ENCODE results near the gene SERPINH1. TPM values are rescaled to one million over a fixed set of nuclear protein-coding genes. Genes with fewer than 3 reads are reported as not detected.
"Not testable (repeated sequence)": the region's sequence is repeated elsewhere in the genome, so short reads cannot be mapped to it uniquely, and the experiment has no call there.

SERPINH1 gene
- total RNA-seq, 1 donor from 2014 or later, result 191 TPM

GRCh38 chr11:75582895-75583717, 21.1 kb downstream of the SERPINH1 start:
- DNase-seq (ENCODE audit: low read depth, low spot score), result peak; percentile 67
- Mint-ChIP-seq H3K4me1 (peaks cover 27% of the 10 kb centered on the region), H3K27me3 (ENCODE audit: low read depth) (no peaks in the 10 kb centered on the region), H3K36me3 (ENCODE audit: low read depth) (no peaks in the 10 kb centered on the region), H3K27ac (ENCODE audit: unreplicated experiment) (peak overlapping the region; percentile 90), H3K9me3 (no peaks in the 10 kb centered on the region), H3K4me3 (peak overlapping the region; percentile 88)
- peak; percentile 51 for TF ChIP-seq CTCF (conservative IDR thresholded peaks at IDR 0.05)

DNA sequence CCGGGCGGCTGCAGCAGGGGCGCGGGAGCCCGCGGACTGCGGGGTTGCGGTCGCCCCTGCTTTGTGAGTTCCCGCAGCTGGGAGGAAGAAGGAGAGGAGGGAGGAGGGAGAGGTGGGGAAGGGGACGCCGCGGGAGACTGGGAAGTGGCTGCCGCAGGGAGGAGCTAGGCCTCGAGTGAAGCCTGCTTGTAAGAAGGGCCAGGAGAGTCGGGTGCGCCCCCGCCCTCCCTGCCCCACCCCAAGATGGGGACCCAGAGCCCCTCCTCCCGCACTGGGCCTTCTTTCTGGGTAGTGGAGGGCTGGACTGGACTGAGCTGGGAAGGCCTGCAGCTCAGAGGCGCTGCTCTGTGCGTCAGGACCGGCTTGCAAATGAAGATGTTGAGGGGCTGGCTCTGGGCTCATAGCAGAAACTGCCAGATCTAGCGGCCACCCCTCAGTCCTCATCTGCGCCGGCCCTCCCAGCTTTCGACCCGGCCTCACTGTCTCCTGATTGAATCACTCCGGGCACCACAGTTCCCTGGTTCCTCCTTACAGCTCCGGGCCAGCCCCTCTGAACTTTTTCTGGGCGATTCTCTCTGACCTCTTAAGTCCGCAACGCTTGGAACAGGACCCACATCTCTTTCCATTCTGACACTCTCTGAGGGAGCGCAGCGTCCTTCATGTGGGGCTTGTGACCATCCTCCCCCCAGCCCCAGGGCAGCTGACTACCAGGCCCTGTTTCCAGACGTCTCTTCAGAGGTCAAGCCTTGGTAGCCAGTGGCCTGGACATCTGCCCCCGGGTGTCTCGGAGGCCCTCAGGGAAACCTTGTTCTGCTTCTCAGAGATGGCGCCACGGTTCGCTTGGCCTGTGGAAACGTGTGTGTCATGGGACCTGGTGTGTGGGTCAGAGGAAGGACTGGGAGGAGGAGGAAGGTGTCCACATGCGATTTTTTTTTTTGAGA, 21.9 kb downstream of the SERPINH1 start:
- H3K27me3 Mint-ChIP-seq (ENCODE audit: low read depth), result no peaks in the 10 kb centered on the region
- peaks cover 28% of the 10 kb centered on the region for H3K4me1 Mint-ChIP-seq
- peak overlapping the region; percentile 89 for H3K4me3 Mint-ChIP-seq
- no peak for TF ChIP-seq CTCF (conservative IDR thresholded peaks at IDR 0.05)
- DNase-seq (ENCODE audit: low read depth, low spot score), result peak; percentile 43
- H3K27ac Mint-ChIP-seq (ENCODE audit: unreplicated experiment), result peak overlapping the region; percentile 97
- H3K9me3 Mint-ChIP-seq, result no peaks in the 10 kb centered on the region
- no peaks in the 10 kb centered on the region for H3K36me3 Mint-ChIP-seq (ENCODE audit: low read depth)

- Mint-ChIP-seq H3K4me1 (peaks cover 30% of the 10 kb centered on the region), H3K4me3 (peak overlapping the region; percentile 89), H3K27ac (ENCODE audit: unreplicated experiment) (peak overlapping the region; percentile 97)
- not testable (repeated sequence) for H3K36me3 Mint-ChIP-seq (ENCODE audit: low read depth); H3K27me3 Mint-ChIP-seq (ENCODE audit: low read depth); H3K9me3 Mint-ChIP-seq; DNase-seq (ENCODE audit: low read depth, low spot score)
Measured at GRCh38 chr11:75584659-75585292, 22.7 kb downstream of the SERPINH1 start.

- no peaks in the 10 kb centered on the region for H3K27me3 Mint-ChIP-seq (ENCODE audit: low read depth)
- H3K36me3 Mint-ChIP-seq (ENCODE audit: low read depth), result no peaks in the 10 kb centered on the region
- peaks cover 30% of the 10 kb centered on the region for H3K4me1 Mint-ChIP-seq
- no peak for DNase-seq (ENCODE audit: low read depth, low spot score)
- TF ChIP-seq CTCF (conservative IDR thresholded peaks at IDR 0.05), result no peak
- no peaks in the 10 kb centered on the region for H3K9me3 Mint-ChIP-seq
- no peak overlapping the region for H3K27ac Mint-ChIP-seq (ENCODE audit: unreplicated experiment)
- peak overlapping the region; percentile 89 for H3K4me3 Mint-ChIP-seq
Measured at GRCh38 chr11:75585293-75585670, 23.2 kb downstream of the SERPINH1 start.

- H3K4me1 Mint-ChIP-seq, result peaks cover 30% of the 10 kb centered on the region
- H3K27me3 Mint-ChIP-seq (ENCODE audit: low read depth), result no peaks in the 10 kb centered on the region
- H3K36me3 Mint-ChIP-seq (ENCODE audit: low read depth), result no peaks in the 10 kb centered on the region
- H3K9me3 Mint-ChIP-seq, result no peaks in the 10 kb centered on the region
- DNase-seq (ENCODE audit: low read depth, low spot score), result no peak
- H3K4me3 Mint-ChIP-seq, result no peak overlapping the region
- no peak for TF ChIP-seq CTCF (conservative IDR thresholded peaks at IDR 0.05)
- H3K27ac Mint-ChIP-seq (ENCODE audit: unreplicated experiment), result no peak overlapping the region
Measured at GRCh38 chr11:75586395-75586794, 24.3 kb downstream of the SERPINH1 start.

Data from neural crest cell (in vitro differentiated cells).